ENCODE results near the gene CD300A. TPM values are rescaled to one million over a fixed set of nuclear protein-coding genes. Genes with fewer than 3 reads are reported as not detected.

CD300A gene
- total RNA-seq, 1 donor from 2014 or later, result not detected

DNA sequence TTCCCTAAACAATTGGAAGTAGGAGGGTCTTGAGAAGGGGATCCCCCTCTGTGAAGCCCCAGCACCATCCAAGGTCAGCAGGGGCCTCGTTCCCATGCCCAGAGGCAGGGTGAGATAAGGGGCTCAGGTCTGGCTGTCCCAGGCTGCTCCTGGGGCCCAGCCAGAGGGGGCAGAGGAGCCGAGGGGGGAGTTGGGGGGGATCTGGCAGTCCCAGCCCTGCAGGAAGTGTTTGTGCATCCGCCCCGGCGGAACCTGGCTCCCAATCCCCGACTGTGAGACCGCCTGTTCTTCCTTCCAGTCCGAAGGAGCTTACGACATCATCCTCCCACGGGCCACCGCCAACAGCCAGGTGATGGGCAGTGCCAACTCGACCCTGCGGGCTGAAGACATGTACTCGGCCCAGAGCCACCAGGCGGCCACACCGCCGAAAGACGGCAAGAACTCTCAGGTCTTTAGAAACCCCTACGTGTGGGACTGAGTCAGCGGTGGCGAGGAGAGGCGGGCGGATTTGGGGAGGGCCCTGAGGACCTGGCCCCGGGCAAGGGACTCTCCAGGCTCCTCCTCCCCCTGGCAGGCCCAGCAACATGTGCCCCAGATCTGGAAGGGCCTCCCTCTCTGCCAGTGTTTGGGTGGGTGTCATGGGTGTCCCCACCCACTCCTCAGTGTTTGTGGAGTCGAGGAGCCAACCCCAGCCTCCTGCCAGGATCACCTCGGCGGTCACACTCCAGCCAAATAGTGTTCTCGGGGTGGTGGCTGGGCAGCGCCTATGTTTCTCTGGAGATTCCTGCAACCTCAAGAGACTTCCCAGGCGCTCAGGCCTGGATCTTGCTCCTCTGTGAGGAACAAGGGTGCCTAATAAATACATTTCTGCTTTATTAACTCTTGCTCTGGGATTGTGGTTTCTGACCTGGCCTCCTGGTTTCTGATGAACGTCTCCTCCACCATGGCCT is 19.6 kb upstream of the CD300A start:
- TF ChIP-seq, protein P1, sequence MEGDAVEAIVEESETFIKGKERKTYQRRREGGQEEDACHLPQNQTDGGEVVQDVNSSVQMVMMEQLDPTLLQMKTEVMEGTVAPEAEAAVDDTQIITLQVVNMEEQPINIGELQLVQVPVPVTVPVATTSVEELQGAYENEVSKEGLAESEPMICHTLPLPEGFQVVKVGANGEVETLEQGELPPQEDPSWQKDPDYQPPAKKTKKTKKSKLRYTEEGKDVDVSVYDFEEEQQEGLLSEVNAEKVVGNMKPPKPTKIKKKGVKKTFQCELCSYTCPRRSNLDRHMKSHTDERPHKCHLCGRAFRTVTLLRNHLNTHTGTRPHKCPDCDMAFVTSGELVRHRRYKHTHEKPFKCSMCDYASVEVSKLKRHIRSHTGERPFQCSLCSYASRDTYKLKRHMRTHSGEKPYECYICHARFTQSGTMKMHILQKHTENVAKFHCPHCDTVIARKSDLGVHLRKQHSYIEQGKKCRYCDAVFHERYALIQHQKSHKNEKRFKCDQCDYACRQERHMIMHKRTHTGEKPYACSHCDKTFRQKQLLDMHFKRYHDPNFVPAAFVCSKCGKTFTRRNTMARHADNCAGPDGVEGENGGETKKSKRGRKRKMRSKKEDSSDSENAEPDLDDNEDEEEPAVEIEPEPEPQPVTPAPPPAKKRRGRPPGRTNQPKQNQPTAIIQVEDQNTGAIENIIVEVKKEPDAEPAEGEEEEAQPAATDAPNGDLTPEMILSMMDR (IDR thresholded peaks at IDR 0.05), result no peak
- Mint-ChIP-seq H3K4me1 (ENCODE audit: low read depth) (peaks cover 69% of the 10 kb centered on the region), H3K4me3 (ENCODE audit: unreplicated experiment) (no peak overlapping the region)

DNA sequence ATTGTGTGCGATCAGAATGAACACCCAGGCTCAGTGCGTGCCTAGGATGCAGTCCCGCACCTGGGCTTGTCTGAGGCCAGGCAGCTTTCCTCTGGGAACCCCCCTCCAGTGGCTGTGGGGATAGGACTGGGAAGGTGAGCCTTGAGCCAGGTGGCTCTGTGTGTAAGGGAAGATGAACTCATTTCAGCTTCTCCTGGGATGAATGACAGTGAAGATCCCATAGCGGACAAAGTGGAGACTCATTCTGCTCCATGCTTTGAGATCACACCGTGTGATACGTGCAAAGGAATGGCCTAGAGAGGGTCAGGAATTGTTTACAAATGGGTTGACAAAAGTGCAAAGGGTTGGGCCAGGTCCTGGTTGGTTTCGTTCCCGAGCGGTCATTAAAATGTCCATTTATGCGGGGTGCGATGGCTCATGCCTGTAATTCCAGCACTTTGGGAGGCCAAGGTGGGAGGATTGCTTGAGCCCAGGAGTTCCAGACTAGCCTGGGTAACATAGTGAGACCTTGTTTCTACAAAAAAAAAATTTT is 18.7 kb upstream of the CD300A start:
- TF ChIP-seq, protein P1 (IDR thresholded peaks at IDR 0.05), result no peak
- Mint-ChIP-seq H3K27me3 (ENCODE audit: low read depth) (no peaks in the 10 kb centered on the region), H3K36me3 (ENCODE audit: low read depth) (no peaks in the 10 kb centered on the region), H3K4me3 (ENCODE audit: unreplicated experiment) (no peak overlapping the region), H3K4me1 (ENCODE audit: low read depth) (peaks cover 68% of the 10 kb centered on the region), H3K9me3 (ENCODE audit: low read depth) (no peaks in the 10 kb centered on the region), H3K27ac (ENCODE audit: unreplicated experiment) (no peak overlapping the region)
- DNase-seq (ENCODE audit: low spot score), result no peak

More for the DNA sequence above, 19.6 kb upstream of the CD300A start:
- peak; percentile 82 for DNase-seq (ENCODE audit: low spot score)
- Mint-ChIP-seq H3K27me3 (ENCODE audit: low read depth) (no peaks in the 10 kb centered on the region), H3K9me3 (ENCODE audit: low read depth) (no peaks in the 10 kb centered on the region), H3K36me3 (ENCODE audit: low read depth) (peaks cover 4% of the 10 kb centered on the region), H3K27ac (ENCODE audit: unreplicated experiment) (no peak overlapping the region)

DNA sequence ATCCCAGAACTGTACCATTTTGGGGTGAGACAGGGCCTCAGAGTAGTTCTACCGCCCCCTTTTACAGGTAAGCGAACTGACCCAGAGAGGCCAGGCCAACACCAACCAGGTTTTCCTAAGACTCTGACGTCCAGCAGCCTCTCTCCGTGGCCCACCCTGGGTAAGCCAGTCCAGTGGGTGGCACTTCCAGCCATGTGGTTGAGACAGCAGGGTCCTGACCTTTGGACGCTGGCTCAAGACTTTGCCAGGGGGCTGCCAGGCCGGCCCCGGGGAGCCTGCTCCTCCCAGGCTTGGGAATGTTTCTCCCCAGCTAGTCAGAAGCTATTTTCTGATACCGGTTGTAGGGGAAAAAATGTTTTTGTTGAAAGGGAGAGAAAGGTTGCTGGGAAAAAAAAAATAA is 17.7 kb upstream of the CD300A start:
- Mint-ChIP-seq H3K4me3 (ENCODE audit: unreplicated experiment) (no peak overlapping the region), H3K27me3 (ENCODE audit: low read depth) (no peaks in the 10 kb centered on the region), H3K36me3 (ENCODE audit: low read depth) (no peaks in the 10 kb centered on the region), H3K4me1 (ENCODE audit: low read depth) (peaks cover 65% of the 10 kb centered on the region), H3K27ac (ENCODE audit: unreplicated experiment) (peak overlapping the region; percentile 84), H3K9me3 (ENCODE audit: low read depth) (no peaks in the 10 kb centered on the region)
- TF ChIP-seq, protein P1 (IDR thresholded peaks at IDR 0.05), result no peak
- no peak for DNase-seq (ENCODE audit: low spot score)

DNA sequence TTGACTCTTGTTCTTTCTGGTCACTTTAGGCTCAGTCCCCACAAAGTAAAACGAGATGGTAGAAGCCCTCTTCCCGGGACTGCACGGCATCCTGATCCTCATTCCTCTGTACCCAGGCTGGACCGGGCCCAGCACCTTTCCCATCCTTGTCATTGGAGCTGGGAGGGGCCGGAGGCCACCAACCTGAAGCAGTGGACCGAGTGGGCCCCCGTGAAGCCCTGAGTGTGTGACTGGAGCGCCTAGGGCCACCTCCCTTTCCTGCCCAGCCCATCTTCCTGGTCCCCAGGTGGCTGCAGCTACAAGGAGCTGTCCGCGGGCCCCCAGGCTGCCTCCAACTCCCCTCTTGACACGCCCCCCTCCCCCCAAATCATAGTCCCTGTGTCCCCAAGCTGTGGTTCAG is 17.1 kb upstream of the CD300A start:
- no peak overlapping the region for H3K4me3 Mint-ChIP-seq (ENCODE audit: unreplicated experiment)
- TF ChIP-seq, protein P1 (IDR thresholded peaks at IDR 0.05), result no peak

DNA sequence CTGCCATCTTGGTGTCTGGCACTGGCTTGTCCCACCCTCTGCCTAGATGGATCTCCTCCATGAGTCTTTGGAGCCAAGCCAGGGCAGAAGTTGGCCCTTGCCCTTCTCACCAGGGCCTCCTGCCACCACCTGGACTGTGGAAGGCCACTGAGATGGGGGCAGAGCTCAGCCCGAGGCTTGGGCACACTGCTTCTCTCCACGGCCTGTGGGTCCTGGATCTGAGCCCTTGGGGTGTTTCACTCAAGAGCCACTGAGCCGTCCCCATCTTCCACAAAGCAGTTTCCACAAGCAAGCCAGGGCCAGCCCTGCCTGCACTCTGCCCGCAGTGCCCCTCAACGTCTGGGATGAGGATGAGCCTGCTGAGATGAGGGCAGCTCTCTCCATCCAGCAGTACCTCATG is 16.7 kb upstream of the CD300A start:
- no peak for DNase-seq (ENCODE audit: low spot score)
- Mint-ChIP-seq H3K27me3 (ENCODE audit: low read depth) (no peaks in the 10 kb centered on the region), H3K4me1 (ENCODE audit: low read depth) (peaks cover 61% of the 10 kb centered on the region), H3K4me3 (ENCODE audit: unreplicated experiment) (no peak overlapping the region), H3K36me3 (ENCODE audit: low read depth) (no peaks in the 10 kb centered on the region), H3K9me3 (ENCODE audit: low read depth) (no peaks in the 10 kb centered on the region), H3K27ac (ENCODE audit: unreplicated experiment) (peak overlapping the region; percentile 84)
- TF ChIP-seq, protein P1 (IDR thresholded peaks at IDR 0.05), result no peak

More for the DNA sequence above, 17.1 kb upstream of the CD300A start:
- no peaks in the 10 kb centered on the region for H3K36me3 Mint-ChIP-seq (ENCODE audit: low read depth)
- H3K9me3 Mint-ChIP-seq (ENCODE audit: low read depth), result no peaks in the 10 kb centered on the region
- H3K27ac Mint-ChIP-seq (ENCODE audit: unreplicated experiment), result peak overlapping the region; percentile 84
- no peaks in the 10 kb centered on the region for H3K27me3 Mint-ChIP-seq (ENCODE audit: low read depth)
- DNase-seq (ENCODE audit: low spot score), result no peak
- H3K4me1 Mint-ChIP-seq (ENCODE audit: low read depth), result peaks cover 61% of the 10 kb centered on the region

All from chondrocyte (in vitro differentiated cells).